H1 (cell line): ENCODE data around the gene NAT8L. TPM values are rescaled to one million over a fixed set of nuclear protein-coding genes. Genes with fewer than 3 reads are reported as not detected.

ENCODE experiments used
- CTCF ChIA-PET: fragments of 300-600 bp; sonication (Branson Sonifier 250); formaldehyde crosslinking; loops from one replicate; lab custom pipeline; 2021; ENCODE audit not compliant: partially characterized antibody; lab: Charles Lee
- POLR2A ChIA-PET: fragments of 300-600 bp; sonication (Branson Sonifier 250); formaldehyde crosslinking; loops from one replicate; lab custom pipeline; 2021; ENCODE audit warnings: inconsistent platforms; ENCODE audit not compliant: partially characterized antibody; lab: Charles Lee
- DNase-seq, 2 experiments: peaks; one replicate each; pipeline versions ENCODE4 v3.0.0 to v3.0.0-alpha.2; 2010 to 2022; ENCODE audit warnings: low spot score in 2 of 2, low read depth in 1 of 2, mixed read lengths in 1 of 2
- FAIRE-seq: peaks from 2 replicates; lab custom pipeline; 2011; peaks lifted over from hg19 to GRCh38; lab: Jason Lieb, UNC
- H2AFZ ChIP-seq: 2 replicates; pipeline ENCODE4 v1.8.1; 2012; ENCODE audit warnings: low read length, inconsistent platforms
- H2AK5ac ChIP-seq: 2 replicates; pipeline ENCODE4 v1.6.1; 2013; ENCODE audit warnings: low read depth, low read length
- H2BK120ac ChIP-seq: replicated peaks from 2 replicates; pipeline ENCODE3; 2013; ENCODE audit warnings: low read depth, low read length, inconsistent platforms
- H2BK12ac ChIP-seq: 2 replicates; pipeline ENCODE4 v1.6.1; 2013; ENCODE audit warnings: low read depth, low read length
- H2BK15ac ChIP-seq: 2 replicates; pipeline ENCODE4 v1.6.1; 2013; ENCODE audit warnings: low read length
- H2BK20ac ChIP-seq: 2 replicates; pipeline ENCODE4 v1.6.1; 2013; ENCODE audit warnings: low read length
- H2BK5ac ChIP-seq: 2 replicates; pipeline ENCODE4 v1.6.1; 2013; ENCODE audit warnings: low read depth, low read length
- H3K14ac ChIP-seq: 2 replicates; pipeline ENCODE4 v1.6.1; 2013; ENCODE audit warnings: inconsistent platforms; ENCODE audit not compliant: insufficient read length
- H3K18ac ChIP-seq: 2 replicates; pipeline ENCODE4 v1.6.1; 2013; ENCODE audit warnings: low read length; ENCODE audit errors: extremely low read depth
- H3K23ac ChIP-seq: 2 replicates; pipeline ENCODE4 v1.6.1; 2013; ENCODE audit warnings: inconsistent platforms; ENCODE audit not compliant: insufficient read length
- H3K23me2 ChIP-seq: 2 replicates; pipeline ENCODE4 v1.6.1; 2013; ENCODE audit warnings: low read depth, low read length
- H3K27ac ChIP-seq: 2 replicates; pipeline ENCODE4 v1.6.1; 2011; ENCODE audit warnings: low read depth, low read length, inconsistent platforms
- H3K27me3 ChIP-seq, 4 experiments: replicated peaks in 1 of 4; 1 replicate in 1 of 4; 2 replicates in 3 of 4; pipeline versions ENCODE4 v1.6.1 to v1.8.1; 2011 to 2013; ENCODE audit warnings: low read length in 3 of 4, mild to moderate bottlenecking in 3 of 4, inconsistent platforms in 2 of 4, mixed read lengths in 2 of 4, moderate library complexity in 1 of 4; ENCODE audit not compliant: control insufficient read depth in 3 of 4, insufficient read depth in 3 of 4; ENCODE audit errors: extremely low read depth in 1 of 4
- H3K36me3 ChIP-seq, 4 experiments: 2 replicates each; pipeline versions ENCODE4 v1.6.1 to v1.8.1; 2011 to 2013; ENCODE audit warnings: mild to moderate bottlenecking in 4 of 4, low read length in 3 of 4, moderate library complexity in 2 of 4, control low read depth in 1 of 4, inconsistent platforms in 1 of 4; ENCODE audit not compliant: insufficient read depth in 4 of 4, control insufficient read depth in 2 of 4
- H3K4ac ChIP-seq: replicated peaks from 2 replicates; pipeline ENCODE3; 2013; ENCODE audit warnings: low read length, low read depth, mixed read lengths, inconsistent platforms; ENCODE audit not compliant: insufficient read length
- H3K4me1 ChIP-seq, 4 experiments: replicated peaks in 1 of 4; 1 replicate in 1 of 4; 2 replicates in 3 of 4; pipeline versions ENCODE4 v1.6.1 to v1.8.1; 2011 to 2013; ENCODE audit warnings: low read length in 3 of 4, inconsistent platforms in 2 of 4, mixed read lengths in 1 of 4; ENCODE audit not compliant: insufficient read depth in 4 of 4, control insufficient read depth in 3 of 4
- H3K4me2 ChIP-seq, 2 experiments: 2 replicates each; pipeline versions ENCODE4 v1.6.1 to v1.8.1; 2011 to 2013; ENCODE audit warnings: low read depth in 2 of 2, low read length in 2 of 2, control low read depth in 1 of 2, inconsistent platforms in 1 of 2, mild to moderate bottlenecking in 1 of 2; ENCODE audit not compliant: insufficient read depth in 1 of 2
- H3K4me3 ChIP-seq, 4 experiments: fragments of 200-600, 300-600 bp in 1 of 4; sonication (generic), shearing (Covaris generic), sonication (Bioruptor Twin) in 1 of 4; 2 replicates each; pipeline versions ENCODE4 v1.5.1 to v1.8.1; 2011 to 2016; ENCODE audit warnings: low read length in 4 of 4, low read depth in 3 of 4, control low read depth in 2 of 4, inconsistent platforms in 2 of 4, mild to moderate bottlenecking in 2 of 4, mixed read lengths in 1 of 4, moderate library complexity in 1 of 4; ENCODE audit not compliant: insufficient read depth in 2 of 4; ENCODE audit errors: extremely low read depth in 1 of 4
- H3K56ac ChIP-seq: replicated peaks from 2 replicates; pipeline ENCODE3; 2013; ENCODE audit warnings: low read depth, mild to moderate bottlenecking, mixed read lengths, low read length, inconsistent platforms; ENCODE audit not compliant: insufficient read length
- H3K79me1 ChIP-seq: 2 replicates; pipeline ENCODE4 v1.6.1; 2013; ENCODE audit warnings: low read depth, low read length, control low read depth
- H3K79me2 ChIP-seq, 2 experiments: 2 replicates each; pipeline versions ENCODE4 v1.6.1 to v1.8.1; 2012 to 2013; ENCODE audit warnings: low read length in 2 of 2, mild to moderate bottlenecking in 2 of 2, inconsistent platforms in 1 of 2; ENCODE audit not compliant: insufficient read depth in 2 of 2, control insufficient read depth in 1 of 2
- H3K9ac ChIP-seq, 4 experiments: replicated peaks in 1 of 4; 1 replicate in 1 of 4; 2 replicates in 3 of 4; pipeline versions ENCODE4 v1.6.1 to v1.8.1; 2011 to 2013; ENCODE audit warnings: low read depth in 3 of 4, low read length in 3 of 4, control low read depth in 2 of 4, mild to moderate bottlenecking in 2 of 4, moderate library complexity in 2 of 4, inconsistent platforms in 1 of 4; ENCODE audit errors: extremely low read depth in 1 of 4
- H3K9me3 ChIP-seq, 2 experiments: 2 replicates each; pipeline versions ENCODE4 v1.6.1 to v1.8.1; 2012 to 2013; ENCODE audit warnings: mild to moderate bottlenecking in 2 of 2, moderate library complexity in 2 of 2, control low read depth in 1 of 2, inconsistent platforms in 1 of 2, low read depth in 1 of 2, low read length in 1 of 2, mixed read lengths in 1 of 2; ENCODE audit not compliant: insufficient read depth in 2 of 2
- H4K20me1 ChIP-seq, 2 experiments: replicated peaks in 1 of 2; 2 replicates each; pipeline versions ENCODE3 to v1.8.1; 2011 to 2013; ENCODE audit warnings: inconsistent platforms in 2 of 2, low read length in 2 of 2, mild to moderate bottlenecking in 1 of 2; ENCODE audit not compliant: insufficient read depth in 2 of 2, control insufficient read depth in 1 of 2
- H4K5ac ChIP-seq: 2 replicates; pipeline ENCODE4 v1.6.1; 2013; ENCODE audit warnings: low read length, low read depth, mixed read lengths, inconsistent platforms; ENCODE audit not compliant: insufficient read length
- H4K8ac ChIP-seq: 2 replicates; pipeline ENCODE4 v1.8.0; 2013; ENCODE audit warnings: mild to moderate bottlenecking, moderate library complexity, low read length, inconsistent platforms; ENCODE audit not compliant: insufficient read depth; ENCODE audit errors: extremely low read depth
- H4K91ac ChIP-seq: replicated peaks from 2 replicates; pipeline ENCODE3; 2013; ENCODE audit warnings: low read length, mixed read lengths, inconsistent platforms; ENCODE audit not compliant: insufficient read length
- EZH2 ChIP-seq: fragments of 200-600 bp; sonication (generic); IDR thresholded peaks from 2 replicates; pipeline ENCODE4 v1.7.1; 2012; ENCODE audit warnings: low read depth, mild to moderate bottlenecking, moderate library complexity, low read length, inconsistent platforms; ENCODE audit not compliant: severe bottlenecking
- KDM1A ChIP-seq: fragments of 200-600, 300-600 bp; sonication (generic); IDR thresholded peaks from 2 replicates; pipeline ENCODE4 v1.7.1; 2016; ENCODE audit warnings: mild to moderate bottlenecking, low read length, borderline replicate concordance
- POU5F1 ChIP-seq: IDR thresholded peaks from 2 replicates; pipeline ENCODE4 v1.6.1; 2011; ENCODE audit warnings: low read depth, mild to moderate bottlenecking, low read length, moderate library complexity
- SRF ChIP-seq: IDR thresholded peaks from 2 replicates; pipeline ENCODE4 v1.6.1; 2011; ENCODE audit warnings: mild to moderate bottlenecking, low read depth, low read length, moderate library complexity
- SUZ12 ChIP-seq: fragments of 200-600 bp; sonication (generic); IDR thresholded peaks from 2 replicates; pipeline ENCODE4 v1.6.1; 2012; ENCODE audit warnings: mild to moderate bottlenecking, inconsistent platforms, low read length, moderate library complexity, mixed read lengths
- WGBS, 2 experiments: shearing (Covaris generic) in 1 of 2; methylation state at CpG; one replicate each; pipeline versions ENCODE4 v1.1.6 to v1.1.7; 2013 to 2015; ENCODE audit warnings: low lambda C conversion rate in 2 of 2, mixed read lengths in 2 of 2, inconsistent platforms in 1 of 2, low coverage in 1 of 2, missing lambda C conversion rate in 1 of 2; ENCODE audit not compliant: insufficient replicate concordance in 2 of 2, insufficient coverage in 1 of 2, insufficient read length in 1 of 2; ENCODE audit errors: extremely low coverage in 1 of 2, missing lambda C conversion rate in 1 of 2; 5-methylcytosine and 5-hydroxymethylcytosine counted together
- polyA plus RNA-seq, 7 experiments: library from polyadenylated mRNA; depleted of rRNA in 3 of 7; stranded (reverse) in 5 of 7; unstranded in 2 of 7; fragments of >200 nt in 5 of 7; fragments of 200-250 nt in 2 of 7; gene quantifications; 1 replicate in 5 of 7; 2 replicates in 1 of 7; 4 replicates in 1 of 7; pipeline versions ENCODE4 v1.2.1 to v1.2.3, GENCODE V29; 2011 to 2013; ENCODE audit warnings: missing spikeins in 2 of 7, mixed read lengths in 2 of 7
- total RNA-seq: library from RNA; stranded (reverse); fragmentation: NEBNext Ultra II Directional; extraction: Animal tissue kit (Norgen Biotek cat#: 25700); gene quantifications from 2 replicates; pipeline ENCODE4 v1.2.1, GENCODE V29; 2021
- TF ChIP-seq, protein P1 (sequence below): IDR thresholded peaks from 2 replicates; pipeline ENCODE4 v1.6.1; 2012; ENCODE audit warnings: inconsistent platforms
- TF ChIP-seq, protein P2 (sequence below): IDR thresholded peaks from 2 replicates; pipeline ENCODE4 v1.6.1; 2011; ENCODE audit warnings: low read length, improper control_type of control experiment

NAT8L gene
- total and polyA plus RNA-seq, 2 of the 8 experiments (the other 6 are each of a cell fraction or from before 2014, with no cell fraction given) = 10.8 TPM

DNA sequence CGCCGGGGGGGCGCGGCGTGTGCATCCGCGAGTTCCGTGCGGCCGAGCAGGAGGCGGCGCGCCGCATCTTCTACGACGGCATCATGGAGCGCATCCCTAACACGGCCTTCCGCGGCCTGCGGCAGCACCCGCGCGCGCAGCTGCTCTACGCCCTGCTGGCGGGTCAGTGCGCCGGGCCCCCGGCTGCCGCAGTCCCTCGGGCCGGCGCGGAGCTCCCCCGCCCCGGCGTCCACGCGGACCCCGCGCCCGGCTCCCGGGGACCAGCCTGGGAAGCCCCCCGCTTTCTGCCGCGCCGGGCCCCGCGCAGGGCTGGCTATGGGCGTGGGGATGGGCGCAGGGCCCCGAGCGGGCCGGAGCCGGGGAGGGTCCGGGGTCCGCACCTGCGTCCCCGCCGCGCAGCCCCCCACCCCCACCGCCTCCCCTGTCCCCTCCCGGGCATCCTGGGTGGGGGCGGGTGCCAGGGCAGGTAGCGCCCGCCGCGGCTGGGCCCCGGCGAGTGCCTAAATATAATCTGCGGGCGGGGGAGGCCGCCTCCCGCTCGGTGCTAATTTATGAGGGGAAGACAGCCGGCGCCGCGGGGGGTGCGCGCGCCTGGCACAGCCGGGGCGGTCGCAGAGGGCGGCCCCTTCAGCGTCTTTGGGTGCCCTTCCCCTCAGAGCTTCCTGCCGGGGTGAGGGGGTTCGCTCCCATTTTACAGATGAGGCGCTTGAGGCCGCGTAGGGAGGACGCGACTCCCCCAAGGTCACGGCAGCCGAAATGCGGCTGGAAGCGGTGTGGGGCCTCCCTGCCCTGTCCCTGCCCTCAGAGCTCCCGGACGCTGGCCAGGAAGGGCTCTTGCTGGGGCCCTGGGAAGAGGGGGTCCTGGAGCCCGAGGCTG, 837 bp downstream of the NAT8L start:
- Histone ChIP-seq H2BK120ac (no peak overlapping the region), H4K8ac (0 out of 2 replicates have a peak overlapping the region, but pooled peaks have one; percentile 68), H3K9me3 (no peaks in the 10 kb centered on the region), H3K27ac (no peak overlapping the region), H3K23me2 (peaks cover 13% of the 10 kb centered on the region; the same call in 1 of the 2 replicates), H2BK20ac (no peak overlapping the region), H2BK5ac (no peak overlapping the region), H3K14ac (no peak overlapping the region), H3K4me3 (peak overlapping the region in 3 of 4 experiments; percentile 23 to 58 (median 36); a peak in 5 of 8 replicates), H3K23ac (no peak overlapping the region), H2BK15ac (no peak overlapping the region), H3K4me1 (peaks cover 0 to 5% (median 4%) of the 10 kb centered on the region in 4 experiments; a peak in 5 of 7 replicates), H2BK12ac (no peak overlapping the region), H3K4ac (no peak overlapping the region), H3K56ac (no peak overlapping the region), H3K79me2 (no peaks in the 10 kb centered on the region), H4K20me1 (peaks cover 5 to 15% of the 10 kb centered on the region in 2 experiments), H2AFZ (no peak overlapping the region), H3K18ac (no peak overlapping the region), H2AK5ac (no peak overlapping the region), H3K36me3 (peaks cover 0 to 4% (median 0%) of the 10 kb centered on the region in 4 experiments; a peak in 1 of 8 replicates), H3K79me1 (no peaks in the 10 kb centered on the region), H3K9ac (no peak overlapping the region), H4K5ac (no peak overlapping the region), H3K4me2 (peak overlapping the region; percentile 49 to 64), H4K91ac (no peak overlapping the region), H3K27me3 (peaks cover 22 to 49% (median 38%) of the 10 kb centered on the region in 4 experiments)
- 12% methylated on average over 42 of the region's 102 CpGs; no CpG with 5 or more reads in 1 of the 2 experiments for WGBS, 2 experiments
- TF ChIP-seq SUZ12 (0 out of 2 replicates have a peak, but pooled peaks have one; percentile 18), KDM1A (peak; percentile 22; the same call in 1 of the 2 replicates), POU5F1 (no peak), EZH2 (peak; percentile 25), SRF (no peak)
- TF ChIP-seq, protein P1, sequence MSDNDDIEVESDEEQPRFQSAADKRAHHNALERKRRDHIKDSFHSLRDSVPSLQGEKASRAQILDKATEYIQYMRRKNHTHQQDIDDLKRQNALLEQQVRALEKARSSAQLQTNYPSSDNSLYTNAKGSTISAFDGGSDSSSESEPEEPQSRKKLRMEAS = 0 out of 2 replicates have a peak, but pooled peaks have one; percentile 25
- TF ChIP-seq, protein P2, sequence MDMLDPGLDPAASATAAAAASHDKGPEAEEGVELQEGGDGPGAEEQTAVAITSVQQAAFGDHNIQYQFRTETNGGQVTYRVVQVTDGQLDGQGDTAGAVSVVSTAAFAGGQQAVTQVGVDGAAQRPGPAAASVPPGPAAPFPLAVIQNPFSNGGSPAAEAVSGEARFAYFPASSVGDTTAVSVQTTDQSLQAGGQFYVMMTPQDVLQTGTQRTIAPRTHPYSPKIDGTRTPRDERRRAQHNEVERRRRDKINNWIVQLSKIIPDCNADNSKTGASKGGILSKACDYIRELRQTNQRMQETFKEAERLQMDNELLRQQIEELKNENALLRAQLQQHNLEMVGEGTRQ = no peak
- POLR2A ChIA-PET = interaction anchor here (0.7 to 1.6 kb wide), 6 partner anchors 10 to 262 kb away, joined by 3 to 4 read pairs (median 3); no protein-coding TSS in a partner anchor
- DNase-seq (no peak), FAIRE-seq (no peak)
- CTCF ChIA-PET = no interaction called here
